ENCODE results near the gene UAP1. TPM values are rescaled to one million over a fixed set of nuclear protein-coding genes. Genes with fewer than 3 reads are reported as not detected.

Gene UAP1
- total RNA-seq, 4 donors from 2014 or later, result 95.0 to 131 (median 117) TPM

GRCh38 chr1:162549001-162549400 is 12.5 kb upstream of the UAP1 start:
- no peaks in the 10 kb centered on the region for H3K9me3 ChIP-seq
- peak overlapping the region in 3 of 4 donors; percentile 31 to 77 (median 60) for H3K27ac ChIP-seq
- no peak for DNase-seq
- no peaks in the 10 kb centered on the region for H3K27me3 ChIP-seq
- TF ChIP-seq CTCF (IDR thresholded peaks at IDR 0.05) (no peak), POLR2AphosphoS5 (IDR thresholded peaks at IDR 0.05) (no peak), EP300 (IDR thresholded peaks at IDR 0.05; ENCODE audit: low read depth) (no peak), POLR2A (IDR thresholded peaks at IDR 0.05) (no peak)
- peaks cover 0 to 2% (median 0%) of the 10 kb centered on the region in 4 donors for H3K4me1 ChIP-seq
- in situ Hi-C loops (cut with MboI; ENCODE audit: low pct_ligation_motif_present in 1 of 4, low pct_unique_long_range_greater_than_20kb in 1 of 4, low sequenced_read_pairs in 3 of 4) (no loop called here), intact Hi-C loops (cut with DNase I; ENCODE audit: low total_unique reads) (no loop called here)
- H3K4me3 ChIP-seq, result no peak overlapping the region
- whole genome bisulfite sequencing, 2 donors (ENCODE audit: low coverage in 1 of 2), result 82 to 89% methylated on average over 2 of the region's 2 CpGs
- H3K36me3 ChIP-seq, result no peaks in the 10 kb centered on the region

GRCh38 chr1:162550925-162551324 is 10.6 kb upstream of the UAP1 start:
- no peaks in the 10 kb centered on the region for H3K9me3 ChIP-seq
- no peak overlapping the region for H3K4me3 ChIP-seq
- no peaks in the 10 kb centered on the region for H3K27me3 ChIP-seq
- no peak for DNase-seq
- intact Hi-C loops (cut with DNase I; ENCODE audit: low total_unique reads) (no loop called here), in situ Hi-C loops (cut with MboI; ENCODE audit: low pct_ligation_motif_present in 1 of 4, low pct_unique_long_range_greater_than_20kb in 1 of 4, low sequenced_read_pairs in 3 of 4) (no loop called here)
- H3K27ac ChIP-seq, result no peak overlapping the region
- no peaks in the 10 kb centered on the region for H3K36me3 ChIP-seq
- WGBS, 2 donors (ENCODE audit: low coverage in 1 of 2), result 80% methylated on average over 1 of the region's 1 CpG; no CpG with 5 or more reads in 1 of the 2 donors
- peaks cover 0 to 2% (median 0%) of the 10 kb centered on the region in 4 donors for H3K4me1 ChIP-seq
- TF ChIP-seq POLR2AphosphoS5 (IDR thresholded peaks at IDR 0.05) (no peak), POLR2A (IDR thresholded peaks at IDR 0.05) (no peak)

GRCh38 chr1:162551969-162552683 is 9.4 kb upstream of the UAP1 start:
- H3K27me3 ChIP-seq, result no peaks in the 10 kb centered on the region
- no peak for DNase-seq
- TF ChIP-seq CTCF (IDR thresholded peaks at IDR 0.05) (no peak), POLR2AphosphoS5 (IDR thresholded peaks at IDR 0.05) (no peak), EP300 (IDR thresholded peaks at IDR 0.05; ENCODE audit: low read depth) (no peak), POLR2A (IDR thresholded peaks at IDR 0.05) (no peak)
- peaks cover 0 to 2% (median 2%) of the 10 kb centered on the region in 4 donors for H3K4me1 ChIP-seq
- no peaks in the 10 kb centered on the region for H3K36me3 ChIP-seq
- intact Hi-C loops (cut with DNase I; ENCODE audit: low total_unique reads), result no loop called here
- in situ Hi-C loops (cut with MboI; ENCODE audit: low pct_ligation_motif_present in 1 of 4, low pct_unique_long_range_greater_than_20kb in 1 of 4, low sequenced_read_pairs in 3 of 4), result no loop called here
- H3K4me3 ChIP-seq, result no peak overlapping the region
- H3K9me3 ChIP-seq, result no peaks in the 10 kb centered on the region
- WGBS, 2 donors (ENCODE audit: low coverage in 1 of 2), result 60 to 76% methylated on average over 5 to 7 of the region's 7 CpGs
- H3K27ac ChIP-seq, result peak overlapping the region in 3 of 4 donors; percentile 15 to 67 (median 56)

GRCh38 chr1:162552684-162553252 is 8.8 kb upstream of the UAP1 start:
- no peak overlapping the region for H3K4me3 ChIP-seq
- in situ Hi-C loops (cut with MboI; ENCODE audit: low pct_ligation_motif_present in 1 of 4, low pct_unique_long_range_greater_than_20kb in 1 of 4, low sequenced_read_pairs in 3 of 4), result no loop called here
- DNase-seq, result no peak
- no peaks in the 10 kb centered on the region for H3K36me3 ChIP-seq
- no peaks in the 10 kb centered on the region for H3K27me3 ChIP-seq
- no peaks in the 10 kb centered on the region for H3K9me3 ChIP-seq
- intact Hi-C loops (cut with DNase I; ENCODE audit: low total_unique reads), result no loop called here
- WGBS, 2 donors (ENCODE audit: low coverage in 1 of 2), result 78 to 93% methylated on average over 4 to 8 of the region's 8 CpGs
- TF ChIP-seq CTCF (IDR thresholded peaks at IDR 0.05) (no peak), POLR2AphosphoS5 (IDR thresholded peaks at IDR 0.05) (no peak), POLR2A (IDR thresholded peaks at IDR 0.05) (no peak), EP300 (IDR thresholded peaks at IDR 0.05; ENCODE audit: low read depth) (no peak)
- peaks cover 0 to 6% (median 4%) of the 10 kb centered on the region in 4 donors for H3K4me1 ChIP-seq
- peak overlapping the region in 2 of 4 donors; percentile 29 to 48 for H3K27ac ChIP-seq

All from transverse colon (tissue), 4 donors.